Epithelial cell of proximal tubule (primary cell): ENCODE results near the gene BRF1. TPM values are rescaled to one million over a fixed set of nuclear protein-coding genes. Genes with fewer than 3 reads are reported as not detected.
"Not testable (repeated sequence)": the region's sequence is repeated elsewhere in the genome, so short reads cannot be mapped to it uniquely, and the experiment has no call there.

Experiments used
- DNase-seq: peaks from one replicate; pipeline ENCODE4 v3.0.0-alpha.2; 2011; ENCODE audit warnings: low read depth
- H3K4me3 ChIP-seq: 2 replicates; pipeline ENCODE4 v1.5.1; 2011; ENCODE audit warnings: low read depth, mild to moderate bottlenecking, low read length
- CTCF ChIP-seq: conservative IDR thresholded peaks from 2 replicates; pipeline ENCODE4 v1.5.1; 2012; ENCODE audit warnings: low read depth, mild to moderate bottlenecking, low read length
- total RNA-seq: library from RNA; depleted of rRNA; stranded (reverse); fragments of >200 nt; gene quantifications from 2 replicates; pipeline ENCODE4 v1.2.3, GENCODE V29; 2015

BRF1 gene
- total RNA-seq, 1 donor from 2014 or later: 23.8 TPM

- no peak for DNase-seq
- TF ChIP-seq CTCF: no peak
These were observed 20.3 kb downstream of the BRF1 start for GRCh38 chr14:105280525-105280924.

GRCh38 chr14:105279642-105280361 lies 21.0 kb downstream of the BRF1 start:
- H3K4me3 ChIP-seq: no peak overlapping the region
- DNase-seq: no peak
- TF ChIP-seq CTCF: no peak

More at GRCh38 chr14:105280525-105280924, 20.3 kb downstream of the BRF1 start:
- no peak overlapping the region for H3K4me3 ChIP-seq

GRCh38 chr14:105277448-105277847 lies 23.4 kb downstream of the BRF1 start:
- H3K4me3 ChIP-seq, DNase-seq: not testable (repeated sequence)

GRCh38 chr14:105275267-105275946 lies 25.4 kb downstream of the BRF1 start:
- H3K4me3 ChIP-seq: no peak overlapping the region
- no peak for TF ChIP-seq CTCF
- DNase-seq: no peak

- no peak overlapping the region for H3K4me3 ChIP-seq
- no peak for DNase-seq
- TF ChIP-seq CTCF: no peak
These were observed 26.2 kb downstream of the BRF1 start for GRCh38 chr14:105274637-105275036.

- H3K4me3 ChIP-seq: no peak overlapping the region
- no peak for TF ChIP-seq CTCF
- DNase-seq: no peak
These were observed 27.7 kb downstream of the BRF1 start for GRCh38 chr14:105273062-105273461.

- DNase-seq: no peak
- no peak overlapping the region for H3K4me3 ChIP-seq
- TF ChIP-seq CTCF: no peak
These were observed 28.2 kb downstream of the BRF1 start for GRCh38 chr14:105272623-105273022.
